Upper lobe of left lung (tissue), 4 donors: ENCODE measurements around the gene ACTR5.

Experiments used
- EP300 ChIP-seq, 4 donors: sonication (generic); formaldehyde crosslinking; IDR thresholded peaks; one replicate each; pipeline ENCODE4 v1.5.1; 2017; ENCODE audit warnings: antibody characterized with exemption in 4 of 4, control low read depth in 2 of 4
- POLR2A ChIP-seq, 4 donors: fragments of 450-650 bp; IDR thresholded peaks; one replicate each; pipeline ENCODE4 v1.5.1; 2016 to 2017; ENCODE audit warnings: antibody characterized with exemption in 4 of 4, mild to moderate bottlenecking in 2 of 4
- POLR2AphosphoS5 ChIP-seq, 2 donors: sonication (generic); formaldehyde crosslinking; IDR thresholded peaks; one replicate each; pipeline ENCODE4 v1.5.1; 2017; ENCODE audit warnings: antibody characterized with exemption in 2 of 2
- TF ChIP-seq, protein P1 (sequence below), 6 experiments: fragments of 450-650 bp in 4 of 6; fragments of 200-600 bp in 2 of 6; sonication (generic) in 2 of 6; IDR thresholded peaks; one replicate each; pipeline ENCODE4 v1.5.1; 2016 to 2019; ENCODE audit warnings: antibody characterized with exemption in 6 of 6

DNA sequence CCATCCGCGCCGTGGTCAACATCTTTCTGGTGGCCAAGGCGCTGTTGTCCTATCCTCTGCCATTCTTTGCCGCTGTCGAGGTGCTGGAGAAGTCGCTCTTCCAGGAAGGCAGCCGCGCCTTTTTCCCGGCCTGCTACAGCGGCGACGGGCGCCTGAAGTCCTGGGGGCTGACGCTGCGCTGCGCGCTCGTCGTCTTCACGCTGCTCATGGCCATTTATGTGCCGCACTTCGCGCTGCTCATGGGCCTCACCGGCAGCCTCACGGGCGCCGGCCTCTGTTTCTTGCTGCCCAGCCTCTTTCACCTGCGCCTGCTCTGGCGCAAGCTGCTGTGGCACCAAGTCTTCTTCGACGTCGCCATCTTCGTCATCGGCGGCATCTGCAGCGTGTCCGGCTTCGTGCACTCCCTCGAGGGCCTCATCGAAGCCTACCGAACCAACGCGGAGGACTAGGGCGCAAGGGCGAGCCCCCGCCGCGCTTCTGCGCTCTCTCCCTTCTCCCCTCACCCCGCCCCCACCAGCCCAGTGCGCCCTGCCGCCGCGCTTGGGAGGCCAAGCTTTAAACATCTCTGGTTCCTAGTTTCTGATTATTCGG lies 20.0 kb upstream of the ACTR5 start:
- TF ChIP-seq, protein P1, sequence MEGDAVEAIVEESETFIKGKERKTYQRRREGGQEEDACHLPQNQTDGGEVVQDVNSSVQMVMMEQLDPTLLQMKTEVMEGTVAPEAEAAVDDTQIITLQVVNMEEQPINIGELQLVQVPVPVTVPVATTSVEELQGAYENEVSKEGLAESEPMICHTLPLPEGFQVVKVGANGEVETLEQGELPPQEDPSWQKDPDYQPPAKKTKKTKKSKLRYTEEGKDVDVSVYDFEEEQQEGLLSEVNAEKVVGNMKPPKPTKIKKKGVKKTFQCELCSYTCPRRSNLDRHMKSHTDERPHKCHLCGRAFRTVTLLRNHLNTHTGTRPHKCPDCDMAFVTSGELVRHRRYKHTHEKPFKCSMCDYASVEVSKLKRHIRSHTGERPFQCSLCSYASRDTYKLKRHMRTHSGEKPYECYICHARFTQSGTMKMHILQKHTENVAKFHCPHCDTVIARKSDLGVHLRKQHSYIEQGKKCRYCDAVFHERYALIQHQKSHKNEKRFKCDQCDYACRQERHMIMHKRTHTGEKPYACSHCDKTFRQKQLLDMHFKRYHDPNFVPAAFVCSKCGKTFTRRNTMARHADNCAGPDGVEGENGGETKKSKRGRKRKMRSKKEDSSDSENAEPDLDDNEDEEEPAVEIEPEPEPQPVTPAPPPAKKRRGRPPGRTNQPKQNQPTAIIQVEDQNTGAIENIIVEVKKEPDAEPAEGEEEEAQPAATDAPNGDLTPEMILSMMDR (IDR thresholded peaks at IDR 0.05): no peak
- TF ChIP-seq POLR2A (IDR thresholded peaks at IDR 0.05): no peak
- TF ChIP-seq POLR2AphosphoS5 (IDR thresholded peaks at IDR 0.05): no peak
- no peak for TF ChIP-seq EP300 (IDR thresholded peaks at IDR 0.05)
